VCaP (cell line): Measurements from ENCODE around the gene TBX5.

ENCODE experiments used
- H3K27ac ChIP-seq: fragments of 450-650 bp; 2 replicates; pipeline ENCODE4 v1.5.1; 2017
- CTCF ChIP-seq: fragments of 450-650 bp; conservative IDR thresholded peaks from 2 replicates; pipeline ENCODE4 v1.5.1; 2017; ENCODE audit warnings: mild to moderate bottlenecking, moderate library complexity

TBX5 gene

GRCh38 chr12:114445401-114446323 is 39.7 kb upstream of the TBX5 start:
- H3K27ac ChIP-seq, result no peak overlapping the region
- no peak for TF ChIP-seq CTCF

GRCh38 chr12:114444422-114445279 is 38.7 kb upstream of the TBX5 start:
- TF ChIP-seq CTCF, result no peak
- H3K27ac ChIP-seq, result no peak overlapping the region

DNA sequence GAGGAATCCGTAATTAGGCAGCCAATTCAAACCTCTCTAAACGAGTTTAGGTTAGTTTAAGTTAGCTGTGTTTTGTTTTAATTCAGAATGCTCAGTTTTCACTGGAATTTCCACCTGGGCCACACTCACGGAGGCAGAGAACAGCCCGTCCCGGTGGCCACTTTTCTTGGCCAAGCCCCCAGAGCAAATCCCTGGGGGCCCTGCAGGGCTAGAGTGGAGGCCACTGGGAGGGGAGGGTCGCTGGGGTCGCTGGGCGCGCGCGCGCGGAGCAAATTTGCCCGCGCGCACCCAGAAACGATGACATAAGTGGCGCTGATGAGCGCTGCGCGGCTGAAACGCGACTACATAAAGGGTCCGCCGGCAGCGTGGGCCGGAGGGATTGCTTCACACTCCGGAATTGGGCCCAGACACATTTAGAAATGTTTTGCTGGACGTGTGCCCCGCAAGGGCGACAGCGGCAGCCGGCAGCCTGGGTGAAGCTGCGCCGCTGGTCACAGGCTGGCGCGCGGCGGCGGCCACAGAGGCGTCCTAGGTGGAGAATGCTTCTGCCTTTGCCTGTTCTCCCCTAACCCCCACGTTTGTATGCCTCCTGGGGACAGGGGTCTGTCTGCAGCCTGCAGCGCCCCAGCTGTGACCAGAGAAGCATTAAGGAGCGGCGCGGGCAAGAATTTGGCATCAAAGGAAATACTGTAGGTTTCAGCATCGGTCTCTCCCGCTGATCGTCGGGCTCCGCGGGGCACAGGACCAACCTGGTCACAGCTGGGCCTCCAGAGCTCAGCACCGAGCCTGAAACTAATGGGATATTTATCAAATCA is 37.9 kb upstream of the TBX5 start:
- TF ChIP-seq CTCF, result no peak
- no peak overlapping the region for H3K27ac ChIP-seq

- H3K27ac ChIP-seq, result no peak overlapping the region
- no peak for TF ChIP-seq CTCF
Observed at GRCh38 chr12:114442578-114442977, 36.6 kb upstream of the TBX5 start.

DNA sequence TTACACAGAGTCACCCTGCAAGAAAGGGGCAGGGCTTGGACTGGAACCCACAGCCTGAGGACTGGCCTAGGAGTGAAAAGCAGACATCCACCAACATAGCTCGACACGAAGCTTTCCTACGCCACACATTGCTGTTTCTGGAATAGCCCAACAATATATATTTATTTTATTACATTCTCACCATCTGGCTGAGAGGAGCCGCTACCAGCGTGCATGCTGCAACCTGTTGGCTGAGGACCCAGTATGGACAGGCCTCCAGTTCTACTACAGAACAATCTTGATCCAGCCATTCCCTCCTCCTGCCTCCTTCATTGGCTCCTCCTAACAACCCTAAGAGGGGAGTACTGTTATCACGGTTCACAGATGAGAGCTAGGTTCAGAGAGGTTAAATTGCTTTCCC is 35.6 kb upstream of the TBX5 start:
- H3K27ac ChIP-seq, result no peak overlapping the region
- no peak for TF ChIP-seq CTCF

- no peak overlapping the region for H3K27ac ChIP-seq
- TF ChIP-seq CTCF, result no peak
Observed at GRCh38 chr12:114441039-114441383, 35.1 kb upstream of the TBX5 start.
